Measurements from ENCODE around the gene CCDC159.
"Not testable (repeated sequence)": the region's sequence is repeated elsewhere in the genome, so short reads cannot be mapped to it uniquely, and the experiment has no call there.

CCDC159 gene

DNA sequence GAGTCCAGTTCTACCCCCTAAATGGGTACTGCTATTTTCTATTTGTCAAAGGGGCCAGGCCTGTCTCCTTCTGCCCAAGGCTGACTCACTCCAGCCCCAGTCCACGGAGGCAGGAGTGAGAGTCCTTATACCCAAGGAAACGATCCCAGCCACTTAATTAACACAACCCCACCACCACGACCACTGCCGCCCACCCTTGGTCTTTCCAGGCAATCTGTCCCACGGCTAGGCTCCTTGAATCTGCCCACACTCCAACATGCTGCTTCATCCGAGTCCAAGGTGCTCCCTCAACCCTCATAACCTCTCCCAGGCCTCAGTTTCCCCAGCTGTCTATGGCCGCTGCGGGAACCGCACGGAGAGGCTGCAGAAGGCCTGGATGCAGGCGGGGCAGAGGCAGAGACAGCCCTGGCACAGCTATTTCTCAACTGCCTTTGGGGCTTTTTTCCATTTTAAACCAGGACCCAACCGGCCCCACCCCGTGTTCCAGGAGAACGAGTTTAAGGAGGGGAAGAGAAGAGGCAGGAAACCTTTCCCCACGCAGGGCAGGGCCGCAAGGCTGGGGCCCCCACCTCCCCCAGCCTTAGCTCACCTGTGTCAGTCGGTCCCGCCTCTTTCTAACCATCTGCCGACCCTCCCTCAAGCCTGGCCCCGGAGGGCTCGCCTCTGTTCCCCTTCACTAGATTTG is 7.6 kb upstream of the CCDC159 start:
- no peak for DNase-seq

GRCh38 chr19:11339254-11340098 is 6.8 kb upstream of the CCDC159 start, which contains the start of gene RAB3D:
TSS of gene RAB3D (minus strand) at chr19:11339657. CDS start at chr19:11337399, 2,258 bp downstream.
- peak; percentile 80 to 81 for DNase-seq

GRCh38 chr19:11340099-11340467 is 6.2 kb upstream of the CCDC159 start:
- not testable (repeated sequence) for DNase-seq

GRCh38 chr19:11342429-11342828 is 3.9 kb upstream of the CCDC159 start:
- DNase-seq: no peak

DNA sequence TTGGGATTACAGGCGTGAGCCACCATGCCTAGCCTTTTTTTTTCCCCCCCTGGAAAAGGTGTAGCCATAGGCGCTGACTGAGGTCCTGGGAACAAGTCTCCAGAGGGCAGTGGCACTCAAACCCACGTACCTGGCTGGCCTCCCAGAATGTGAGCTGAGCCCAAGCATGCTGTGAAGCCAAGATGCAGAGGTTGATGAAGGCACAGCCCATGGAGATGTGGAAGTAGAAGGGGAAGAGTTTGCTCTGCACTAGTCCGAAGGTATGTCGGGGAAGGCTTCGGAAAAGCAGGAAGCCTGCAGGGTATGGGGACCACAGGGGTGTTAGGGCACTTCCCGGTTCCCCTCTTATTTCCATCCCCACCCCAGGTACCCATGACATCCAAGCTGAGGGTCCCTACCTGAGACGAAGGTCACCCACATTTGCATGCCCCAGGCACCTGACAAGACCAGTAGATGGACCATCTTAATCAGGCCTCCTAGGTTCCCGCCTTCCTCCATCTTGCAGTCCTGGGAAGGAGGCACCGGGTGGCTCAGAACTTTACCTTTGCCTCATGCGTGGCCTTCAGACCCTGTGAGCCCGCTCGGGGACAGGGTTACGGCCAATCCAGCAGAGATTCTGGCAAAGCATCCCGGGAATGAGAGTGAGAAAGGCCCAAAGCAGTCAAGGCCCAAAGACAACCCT is 1.1 kb upstream of the CCDC159 start:
- DNase-seq: no peak

DNA sequence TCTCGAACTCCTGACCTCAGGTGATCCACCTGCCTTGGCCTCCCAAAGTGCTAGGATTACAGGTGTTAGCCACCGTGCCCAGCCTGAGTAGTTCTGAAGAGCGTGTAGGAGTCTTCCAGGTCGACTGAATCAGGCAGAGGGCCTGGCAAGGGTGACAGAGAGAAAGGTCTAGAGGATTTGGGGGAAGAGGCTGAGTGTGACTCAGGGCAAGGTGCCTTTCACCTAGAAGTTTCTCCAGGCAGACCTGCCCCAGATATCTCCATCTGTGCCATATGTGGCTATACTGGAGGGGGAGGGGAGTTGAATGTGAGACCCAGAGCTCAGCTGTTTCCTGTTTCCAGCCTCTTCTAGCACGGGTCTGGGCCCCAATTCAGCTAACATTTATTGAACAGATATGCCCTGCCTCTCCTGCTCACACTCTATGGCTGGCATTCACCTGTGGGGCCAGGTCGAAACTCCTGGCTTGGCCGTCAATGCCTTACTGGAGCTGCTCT is 1.3 kb downstream of the CCDC159 start:
- DNase-seq: no peak

- DNase-seq: no peak
Measured at GRCh38 chr19:11349171-11349570, 2.9 kb downstream of the CCDC159 start.

DNA sequence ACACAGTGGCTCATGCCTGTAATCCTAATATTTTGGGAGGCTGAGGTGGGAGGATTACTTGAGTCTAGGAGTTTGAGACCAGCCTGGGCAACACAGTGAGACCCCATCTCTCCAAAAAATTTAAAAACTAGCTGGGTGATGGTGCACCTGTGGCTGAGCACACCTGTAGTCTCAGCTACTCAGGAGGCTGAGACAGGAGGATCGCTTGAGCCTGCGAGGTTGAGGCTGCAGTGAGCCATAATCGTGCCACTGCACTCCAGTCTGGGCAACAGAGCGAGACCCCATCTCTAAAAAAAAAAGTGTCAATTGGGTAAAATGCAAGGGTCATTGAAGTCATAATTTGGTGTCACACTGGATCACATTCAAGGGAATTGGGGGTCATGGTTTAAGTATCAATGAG is 7.8 kb downstream of the CCDC159 start:
- DNase-seq: not testable (repeated sequence)

- DNase-seq: peak; percentile 79 to 86
Measured at GRCh38 chr19:11355160-11356073, 9.1 kb downstream of the CCDC159 start, which contains the start of gene PLPPR2. TSS of gene PLPPR2 (plus strand) at chr19:11355432. CDS start at chr19:11357674, 2,242 bp downstream.

GRCh38 chr19:11356074-11356397 is 9.7 kb downstream of the CCDC159 start:
- DNase-seq: no peak

DNA sequence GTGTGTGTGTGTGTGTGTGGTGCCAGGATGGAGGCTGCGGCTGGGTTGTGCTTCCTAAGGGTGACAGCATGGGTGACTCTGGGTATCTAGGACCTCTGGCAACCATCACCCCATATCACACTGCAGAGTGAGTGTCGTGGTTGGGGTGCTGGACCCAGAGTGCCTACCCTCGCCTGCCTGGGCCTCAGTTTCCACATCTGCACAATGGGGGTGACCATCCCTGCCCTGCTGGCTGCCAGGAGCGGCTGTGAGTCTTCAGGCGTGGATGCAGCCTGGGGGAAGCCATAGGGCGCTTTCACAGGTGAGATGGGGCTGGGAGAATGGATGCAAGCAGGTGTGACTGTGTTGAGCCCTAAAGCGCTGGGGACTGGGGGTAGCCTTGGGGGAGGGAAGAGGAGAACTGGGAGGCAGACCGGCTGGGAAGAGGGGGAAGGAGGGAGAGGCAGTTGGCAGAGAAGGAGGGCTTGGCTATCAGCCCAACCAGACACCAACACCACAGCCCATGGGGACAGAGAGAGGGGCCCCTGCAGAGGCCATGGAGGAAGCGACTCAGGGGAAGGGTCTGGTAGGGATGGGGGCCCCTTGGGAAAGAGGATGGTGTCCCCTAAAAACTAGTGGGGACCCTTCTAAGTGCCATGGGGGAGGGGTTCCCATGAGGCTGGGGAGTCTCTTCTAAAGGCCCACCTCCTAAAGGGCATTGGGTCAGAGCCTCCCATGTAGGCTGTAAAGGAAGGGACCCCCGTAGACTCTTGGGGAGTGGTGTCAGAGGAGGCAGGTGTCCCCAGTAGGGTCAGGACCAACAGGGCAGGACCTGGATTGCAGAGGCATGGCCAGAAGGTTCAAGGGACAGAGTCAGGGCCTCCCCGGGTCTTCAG is 10.6 kb downstream of the CCDC159 start:
- no peak for DNase-seq

GRCh38 chr19:11359421-11359820 is 13.1 kb downstream of the CCDC159 start:
- DNase-seq: no peak

GRCh38 chr19:11361037-11361770 is 14.9 kb downstream of the CCDC159 start:
- no peak for DNase-seq

DNA sequence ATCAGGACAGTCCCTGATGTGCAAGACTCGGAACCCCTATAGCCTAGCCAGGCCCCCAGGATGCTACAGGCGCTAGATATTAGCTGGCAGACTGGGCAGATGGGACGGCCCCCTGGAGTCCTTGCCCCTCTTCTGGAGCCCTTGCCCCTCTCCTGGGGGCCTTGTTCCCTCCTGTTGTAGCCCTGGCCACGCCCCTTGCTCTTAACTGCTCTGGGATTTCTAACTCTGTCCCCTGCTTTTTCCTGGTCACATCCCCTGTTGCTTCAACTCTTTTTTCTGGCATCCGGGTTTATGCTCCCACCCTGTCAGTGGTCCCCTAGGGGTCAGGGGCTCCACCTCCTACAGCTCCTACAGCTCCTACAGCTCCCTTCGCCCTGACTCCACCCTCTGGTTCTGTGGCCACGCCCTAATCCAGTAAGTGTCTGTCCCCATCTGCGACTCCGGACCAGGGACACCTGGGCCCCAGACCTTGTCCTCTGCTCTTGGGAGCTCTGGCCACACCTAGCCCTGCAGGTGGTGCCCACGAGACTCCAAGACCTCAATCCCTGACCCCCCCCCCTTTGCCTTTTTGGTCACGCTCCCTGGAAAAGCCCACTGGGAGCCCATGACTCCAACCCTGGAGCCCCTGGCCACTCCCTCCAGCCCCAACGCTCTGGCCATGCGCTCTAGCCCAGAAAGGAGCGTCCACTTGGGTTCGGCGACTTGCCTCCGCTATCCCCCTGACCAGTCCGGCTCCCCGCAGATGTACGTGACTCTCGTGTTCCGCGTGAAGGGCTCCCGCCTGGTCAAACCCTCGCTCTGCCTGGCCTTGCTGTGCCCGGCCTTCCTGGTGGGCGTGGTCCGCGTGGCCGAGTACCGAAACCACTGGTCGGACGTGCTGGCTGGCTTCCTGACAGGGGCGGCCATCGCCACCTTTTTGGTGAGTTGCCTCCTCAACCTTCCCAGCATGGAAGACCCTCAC is 15.7 kb downstream of the CCDC159 start:
- no peak for DNase-seq

DNA sequence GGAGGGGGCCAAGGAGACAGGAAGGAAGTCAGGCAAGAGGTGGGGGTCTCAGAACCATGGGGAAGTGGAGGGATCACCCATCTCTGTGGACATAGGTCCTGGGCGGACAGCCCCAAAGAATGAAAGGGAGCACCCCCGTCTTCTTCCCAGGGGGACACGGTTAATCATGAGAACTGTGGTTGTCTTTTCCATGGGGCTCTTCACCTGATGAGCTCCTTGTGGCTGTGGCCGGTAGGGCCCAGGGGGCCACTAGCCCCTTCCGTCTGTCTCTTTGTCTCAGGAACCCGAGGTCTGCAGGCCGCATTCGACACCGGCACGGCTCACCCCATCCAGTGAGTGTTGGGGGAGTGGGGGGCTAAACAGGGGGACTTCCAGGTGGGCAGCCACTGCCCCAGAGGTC is 17.6 kb downstream of the CCDC159 start:
- DNase-seq: no peak

- DNase-seq: no peak
Measured at GRCh38 chr19:11364296-11364904, 18.1 kb downstream of the CCDC159 start.

DNA sequence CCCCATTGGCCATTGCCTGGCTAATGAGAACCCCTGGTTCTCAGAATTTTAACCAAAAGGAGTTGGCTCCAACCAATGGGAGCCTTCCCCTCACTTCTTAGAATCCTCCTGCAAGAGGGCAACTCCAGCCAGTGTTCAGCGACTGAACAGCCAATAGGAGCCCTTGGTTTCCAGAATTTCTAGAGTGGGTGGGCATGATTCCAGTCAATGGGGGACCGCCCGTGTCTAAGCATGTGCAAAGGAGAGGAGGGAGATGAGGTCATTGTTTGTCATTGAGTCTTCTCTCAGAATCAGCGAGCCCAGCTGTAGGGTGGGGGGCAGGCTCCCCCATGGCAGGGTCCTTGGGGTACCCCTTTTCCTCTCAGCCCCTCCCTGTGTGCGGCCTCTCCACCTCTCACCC is 18.6 kb downstream of the CCDC159 start:
- no peak for DNase-seq

- no peak for DNase-seq
Measured at GRCh38 chr19:11365557-11366117, 19.3 kb downstream of the CCDC159 start.

DNA sequence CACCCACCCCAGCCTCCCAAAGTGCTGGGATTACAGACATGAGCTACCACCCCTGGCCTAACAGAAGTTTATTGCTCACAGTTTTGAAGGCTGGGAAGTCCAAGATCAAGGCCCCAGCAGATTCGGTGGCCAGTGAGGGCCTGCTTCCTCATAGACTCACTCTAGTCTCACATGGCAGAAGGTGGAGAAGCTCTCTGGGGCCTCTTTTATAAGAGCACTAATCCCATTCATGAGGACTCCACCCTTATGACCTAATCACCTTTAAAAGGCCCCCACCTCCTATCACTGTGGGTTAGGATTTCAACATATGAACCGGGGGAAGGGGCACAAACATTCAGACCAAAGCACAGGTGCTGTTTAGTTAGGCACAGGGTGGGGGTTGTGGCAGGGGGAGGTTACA is 21.2 kb downstream of the CCDC159 start:
- DNase-seq: no peak
